ENCODE measurements around the gene COL18A1. TPM values are rescaled to one million over a fixed set of nuclear protein-coding genes. Genes with fewer than 3 reads are reported as not detected.
"Not testable (repeated sequence)": the region's sequence is repeated elsewhere in the genome, so short reads cannot be mapped to it uniquely, and the experiment has no call there.

Gene COL18A1
- total RNA-seq, 1 donor from 2014 or later: 515 TPM

- Mint-ChIP-seq H3K4me1 (ENCODE audit: unreplicated experiment) (no peaks in the 10 kb centered on the region), H3K36me3 (ENCODE audit: unreplicated experiment) (peaks cover 12% of the 10 kb centered on the region), H3K27me3 (ENCODE audit: unreplicated experiment) (no peaks in the 10 kb centered on the region), H3K9me3 (ENCODE audit: unreplicated experiment) (peaks cover 17% of the 10 kb centered on the region), H3K4me3 (ENCODE audit: unreplicated experiment) (no peak overlapping the region), H3K27ac (ENCODE audit: unreplicated experiment) (no peak overlapping the region)
- DNase-seq (ENCODE audit: extremely low spot score, unreplicated experiment): no peak
- TF ChIP-seq CTCF (IDR thresholded peaks at IDR 0.05): no peak
Observed at GRCh38 chr21:45525153-45525909, 120.4 kb downstream of the COL18A1 start.

DNA sequence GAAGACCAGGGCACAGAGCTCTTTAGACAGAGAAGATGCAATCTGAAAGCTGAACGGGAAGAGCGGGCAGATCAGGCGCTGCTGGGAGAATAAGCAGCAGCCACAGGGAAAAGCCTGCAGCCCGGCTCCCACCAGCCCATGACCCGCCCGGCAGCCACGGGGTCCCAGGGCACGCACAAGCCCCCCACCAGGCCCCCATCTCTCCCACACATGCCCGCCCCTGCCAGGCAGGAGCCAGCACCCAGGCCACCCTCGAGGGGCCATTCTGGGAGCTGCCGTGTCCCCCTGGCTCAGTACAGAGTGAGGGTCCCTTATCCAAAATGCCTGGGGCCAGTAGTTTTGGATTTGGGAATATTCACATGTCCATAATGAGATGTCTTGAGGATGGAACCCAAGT is 120.9 kb downstream of the COL18A1 start:
- TF ChIP-seq CTCF (IDR thresholded peaks at IDR 0.05): no peak
- DNase-seq (ENCODE audit: extremely low spot score, unreplicated experiment): no peak
- H3K4me1 Mint-ChIP-seq (ENCODE audit: unreplicated experiment): no peaks in the 10 kb centered on the region
- peaks cover 16% of the 10 kb centered on the region for H3K9me3 Mint-ChIP-seq (ENCODE audit: unreplicated experiment)
- no peak overlapping the region for H3K27ac Mint-ChIP-seq (ENCODE audit: unreplicated experiment)
- peaks cover 11% of the 10 kb centered on the region for H3K36me3 Mint-ChIP-seq (ENCODE audit: unreplicated experiment)
- H3K27me3 Mint-ChIP-seq (ENCODE audit: unreplicated experiment): no peaks in the 10 kb centered on the region
- H3K4me3 Mint-ChIP-seq (ENCODE audit: unreplicated experiment): no peak overlapping the region

- not testable (repeated sequence) for H3K27ac Mint-ChIP-seq (ENCODE audit: unreplicated experiment); H3K4me3 Mint-ChIP-seq (ENCODE audit: unreplicated experiment); DNase-seq (ENCODE audit: extremely low spot score, unreplicated experiment); H3K9me3 Mint-ChIP-seq (ENCODE audit: unreplicated experiment); H3K36me3 Mint-ChIP-seq (ENCODE audit: unreplicated experiment); H3K4me1 Mint-ChIP-seq (ENCODE audit: unreplicated experiment); H3K27me3 Mint-ChIP-seq (ENCODE audit: unreplicated experiment)
Observed at GRCh38 chr21:45527151-45527999, 122.4 kb downstream of the COL18A1 start.

DNA sequence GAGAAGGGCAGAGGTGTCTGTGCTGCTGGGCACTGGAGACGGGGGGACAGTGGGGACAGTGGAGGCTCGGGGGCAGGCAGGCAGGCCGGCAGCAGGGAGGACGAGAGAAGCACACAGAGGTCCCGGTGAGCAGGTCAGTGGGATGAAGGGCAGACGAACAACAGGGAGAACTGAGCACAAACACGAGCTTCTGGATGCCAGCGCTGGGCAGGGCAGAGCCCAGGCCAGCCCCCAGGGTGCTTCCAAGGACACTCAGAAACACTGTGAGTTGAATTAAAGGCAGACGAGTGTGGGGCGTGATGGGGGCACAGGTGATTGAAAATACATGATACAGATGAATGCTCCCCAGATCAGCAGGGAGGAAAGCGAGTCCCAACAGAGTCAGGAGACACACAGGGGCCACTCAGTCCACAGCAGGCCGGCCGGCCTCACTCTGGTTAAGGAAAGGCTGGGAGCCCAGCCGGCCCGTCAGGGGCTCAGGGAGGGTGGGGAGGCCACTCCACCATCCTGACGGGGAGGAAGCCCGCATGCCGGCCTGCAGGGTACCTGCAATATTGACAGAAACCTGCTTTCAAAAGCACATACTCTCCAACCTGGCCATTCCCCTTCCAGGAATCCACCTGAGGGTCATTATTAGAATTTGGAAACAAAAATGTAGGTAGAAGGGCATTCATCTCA is 123.2 kb downstream of the COL18A1 start:
- no peaks in the 10 kb centered on the region for H3K27me3 Mint-ChIP-seq (ENCODE audit: unreplicated experiment)
- no peak for DNase-seq (ENCODE audit: extremely low spot score, unreplicated experiment)
- TF ChIP-seq CTCF (IDR thresholded peaks at IDR 0.05): no peak
- no peak overlapping the region for H3K4me3 Mint-ChIP-seq (ENCODE audit: unreplicated experiment)
- no peaks in the 10 kb centered on the region for H3K4me1 Mint-ChIP-seq (ENCODE audit: unreplicated experiment)
- H3K36me3 Mint-ChIP-seq (ENCODE audit: unreplicated experiment): peaks cover 4% of the 10 kb centered on the region
- no peaks in the 10 kb centered on the region for H3K9me3 Mint-ChIP-seq (ENCODE audit: unreplicated experiment)
- H3K27ac Mint-ChIP-seq (ENCODE audit: unreplicated experiment): no peak overlapping the region

DNA sequence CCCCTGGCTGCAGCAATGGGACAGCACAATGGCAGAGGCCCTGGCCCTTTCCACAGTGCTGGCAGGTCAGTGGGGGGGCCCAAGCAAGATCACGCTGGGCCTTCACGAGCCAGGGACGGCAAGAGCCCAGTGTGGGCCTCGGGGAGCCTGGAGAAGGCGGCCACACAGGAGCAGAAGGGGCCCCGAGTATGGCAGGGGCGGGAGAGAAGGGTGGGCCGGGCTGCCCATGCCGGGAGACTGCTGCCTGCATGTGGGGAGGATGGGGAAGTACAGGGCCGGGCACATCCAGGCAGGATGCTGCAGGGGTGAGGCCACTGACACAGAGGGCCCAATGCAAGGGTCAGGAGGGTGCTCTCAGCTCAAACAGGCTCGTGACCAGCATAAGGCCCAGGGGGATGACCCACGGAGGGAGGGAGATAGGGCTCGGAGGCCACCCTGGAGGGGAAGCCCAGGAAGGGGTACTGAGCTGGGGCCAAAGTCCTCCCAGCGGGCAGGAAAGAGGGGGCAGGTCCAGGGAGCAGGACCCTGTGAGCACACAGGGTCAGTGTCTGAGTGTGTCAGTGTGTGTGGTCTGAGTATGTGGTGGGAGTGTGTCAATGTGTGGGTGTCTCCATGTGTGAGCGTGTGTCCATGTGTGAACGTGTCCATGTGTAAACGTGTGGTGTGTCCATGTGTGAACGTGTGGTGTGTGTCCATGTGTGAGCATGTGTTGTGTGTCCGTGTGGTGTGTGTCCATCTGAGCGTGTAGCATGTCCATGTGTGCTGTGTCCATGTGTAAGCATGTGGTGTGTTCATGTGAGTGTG is 124.2 kb downstream of the COL18A1 start:
- Mint-ChIP-seq H3K9me3 (ENCODE audit: unreplicated experiment) (no peaks in the 10 kb centered on the region), H3K36me3 (ENCODE audit: unreplicated experiment) (peaks cover 4% of the 10 kb centered on the region), H3K4me3 (ENCODE audit: unreplicated experiment) (no peak overlapping the region), H3K4me1 (ENCODE audit: unreplicated experiment) (no peaks in the 10 kb centered on the region), H3K27me3 (ENCODE audit: unreplicated experiment) (no peaks in the 10 kb centered on the region), H3K27ac (ENCODE audit: unreplicated experiment) (no peak overlapping the region)
- TF ChIP-seq CTCF (IDR thresholded peaks at IDR 0.05): no peak
- no peak for DNase-seq (ENCODE audit: extremely low spot score, unreplicated experiment)

All from osteocyte (in vitro differentiated cells).